Measurements from ENCODE around the gene FGF18.

GRCh38 chr5:171459839-171460238 is 40.4 kb downstream of the FGF18 start:
- no peak for TF ChIP-seq CTCF (conservative IDR thresholded peaks at IDR 0.05; ENCODE audit: low read length)
- no peak for TF ChIP-seq EZH2phosphoT487 (IDR thresholded peaks at IDR 0.05; ENCODE audit: borderline replicate concordance)

All from Loucy (cell line).